ENCODE measurements around the gene PCCA. TPM values are rescaled to one million over a fixed set of nuclear protein-coding genes. Genes with fewer than 3 reads are reported as not detected.

The PCCA gene
- total and polyA plus RNA-seq, 2 of the 13 experiments (the other 11 are each of a cell fraction or from before 2014, with no cell fraction given): 15.0 to 32.2 TPM

GRCh38 chr13:100470866-100471505 lies 382.1 kb downstream of the PCCA start:
- CTCF ChIA-PET (ENCODE audit: low intra/inter-chr PET ratio, low total read pairs): no interaction called here
- Histone ChIP-seq H3K9me3 (ENCODE audit: low read length) (no peaks in the 10 kb centered on the region), H3K36me3 (replicated peaks in 1 of 2; ENCODE audit: control insufficient read depth in 1 of 2, insufficient read depth in 2 of 2, low read length in 2 of 2) (no peaks in the 10 kb centered on the region), H3K9ac (ENCODE audit: insufficient read depth, low read depth, low read length) (no peak overlapping the region), H4K20me1 (ENCODE audit: insufficient read depth, low read length) (no peaks in the 10 kb centered on the region), H3K4me3 (replicated peaks in 1 of 3; ENCODE audit: insufficient read depth in 1 of 3, low read depth in 2 of 3, low read length in 3 of 3) (no peak overlapping the region), H3K79me2 (ENCODE audit: insufficient read depth, low read length) (no peaks in the 10 kb centered on the region), H3K27ac (ENCODE audit: extremely low read length, insufficient read depth, low read length) (no peak overlapping the region), H2AFZ (ENCODE audit: low read length) (no peak overlapping the region), H3K4me2 (ENCODE audit: low read depth, low read length) (no peak overlapping the region), H3K4me1 (ENCODE audit: insufficient read depth, low read length) (no peaks in the 10 kb centered on the region), H3K27me3 (ENCODE audit: control insufficient read depth in 1 of 2, insufficient read depth in 2 of 2, low read length in 2 of 2) (no peaks in the 10 kb centered on the region)
- intact Hi-C loops (cut with micrococcal nuclease; ENCODE audit: unreplicated experiment) (no loop called here), in situ Hi-C loops (cut with HindIII; ENCODE audit: extremely low pct_ligation_motif_present, low pct_unique_long_range_greater_than_20kb) (no loop called here)
- no peak for FAIRE-seq
- DNase-seq (ENCODE audit: low spot score): no peak
- TF ChIP-seq GLMP (CRISPR knock-in tag; IDR thresholded peaks at IDR 0.05; ENCODE audit: borderline replicate concordance) (no peak), ATRX (CRISPR knock-in tag; IDR thresholded peaks at IDR 0.05; ENCODE audit: borderline replicate concordance) (no peak), SETDB1 (CRISPR knock-in tag; IDR thresholded peaks at IDR 0.05; ENCODE audit: borderline replicate concordance) (no peak)
- BruUV-seq (replicated peaks): no TSS peak
- POLR2A ChIA-PET: no interaction called here
- WGBS (ENCODE audit: low lambda C conversion rate): 92% methylated on average over 5 of the region's 5 CpGs
- no peak for ATAC-seq

GRCh38 chr13:100473087-100473486 lies 384.2 kb downstream of the PCCA start:
- FAIRE-seq (no peak), ATAC-seq (no peak), DNase-seq (ENCODE audit: low spot score) (no peak)
- Histone ChIP-seq H3K4me3 (replicated peaks in 1 of 3; ENCODE audit: insufficient read depth in 1 of 3, low read depth in 2 of 3, low read length in 3 of 3) (no peak overlapping the region), H3K27me3 (ENCODE audit: control insufficient read depth in 1 of 2, insufficient read depth in 2 of 2, low read length in 2 of 2) (no peaks in the 10 kb centered on the region), H3K9me3 (ENCODE audit: low read length) (no peaks in the 10 kb centered on the region), H2AFZ (ENCODE audit: low read length) (no peak overlapping the region), H3K9ac (ENCODE audit: insufficient read depth, low read depth, low read length) (no peak overlapping the region), H3K4me1 (ENCODE audit: insufficient read depth, low read length) (no peaks in the 10 kb centered on the region), H3K27ac (ENCODE audit: extremely low read length, insufficient read depth, low read length) (no peak overlapping the region), H3K36me3 (replicated peaks in 1 of 2; ENCODE audit: control insufficient read depth in 1 of 2, insufficient read depth in 2 of 2, low read length in 2 of 2) (no peaks in the 10 kb centered on the region), H4K20me1 (ENCODE audit: insufficient read depth, low read length) (no peaks in the 10 kb centered on the region), H3K79me2 (ENCODE audit: insufficient read depth, low read length) (no peaks in the 10 kb centered on the region), H3K4me2 (ENCODE audit: low read depth, low read length) (no peak overlapping the region)
- ChIA-PET CTCF (ENCODE audit: low intra/inter-chr PET ratio, low total read pairs) (no interaction called here), POLR2A (no interaction called here)
- WGBS (ENCODE audit: low lambda C conversion rate): 94% methylated on average over 10 of the region's 10 CpGs
- BruUV-seq (replicated peaks): no TSS peak
- in situ Hi-C loops (cut with HindIII; ENCODE audit: extremely low pct_ligation_motif_present, low pct_unique_long_range_greater_than_20kb) (no loop called here), intact Hi-C loops (cut with micrococcal nuclease; ENCODE audit: unreplicated experiment) (no loop called here)
- TF ChIP-seq POGZ (CRISPR knock-in tag; IDR thresholded peaks at IDR 0.05) (no peak), ZNF710 (CRISPR knock-in tag; IDR thresholded peaks at IDR 0.05; ENCODE audit: borderline replicate concordance) (no peak), JDP2 (CRISPR knock-in tag; IDR thresholded peaks at IDR 0.05; ENCODE audit: borderline replicate concordance) (no peak), MTA1 (CRISPR knock-in tag; IDR thresholded peaks at IDR 0.05; ENCODE audit: borderline replicate concordance) (no peak), SNAPC5 (CRISPR knock-in tag; IDR thresholded peaks at IDR 0.05; ENCODE audit: borderline replicate concordance) (no peak), ZNF10 (CRISPR knock-in tag; IDR thresholded peaks at IDR 0.05; ENCODE audit: borderline replicate concordance, low read depth) (no peak), HNF1B (CRISPR knock-in tag; IDR thresholded peaks at IDR 0.05) (no peak), CHD4 (IDR thresholded peaks at IDR 0.05; ENCODE audit: borderline replicate concordance, low read length) (no peak), ZNF737 (CRISPR knock-in tag; IDR thresholded peaks at IDR 0.05; ENCODE audit: borderline replicate concordance) (no peak)
